Ovary (tissue), 3 donors: ENCODE results near the gene BMPER.

Experiments
- CTCF ChIP-seq, 3 donors: fragments of 450-650 bp in 2 of 3; fragments of 200-600 bp in 1 of 3; IDR thresholded peaks; one replicate each; pipeline versions ENCODE4 v1.5.1 to v1.8.0; 2016 to 2022; ENCODE audit warnings: antibody characterized with exemption in 3 of 3, mild to moderate bottlenecking in 1 of 3
- EP300 ChIP-seq: sonication (generic); formaldehyde crosslinking; IDR thresholded peaks from one replicate; pipeline ENCODE4 v1.6.1; 2017; ENCODE audit warnings: antibody characterized with exemption
- donor health status: DM: no; HTN: no; CAD: no.

- TF ChIP-seq EP300 = no peak
- no peak for TF ChIP-seq CTCF (IDR thresholded peaks at IDR 0.05)
Observed at GRCh38 chr7:34084651-34085050, 179.3 kb downstream of the BMPER start.
